GM13976 (cell line): ENCODE measurements around the gene MAP1A.

Experiments
- DNase-seq: peaks from one replicate; pipeline ENCODE4 v3.0.0; 2012; ENCODE audit warnings: low spot score
- in situ Hi-C: fragments of 300-500 bp; cut with MboI; formaldehyde crosslinking; loops from one replicate; pipeline ENCODE4 v1.12.0; 2022; ENCODE audit warnings: low sequenced_read_pairs, mixed read lengths, inconsistent platforms; ENCODE audit not compliant: unreplicated experiment
- TF ChIP-seq, protein P1 (sequence below): IDR thresholded peaks from 2 replicates; pipeline ENCODE4 v1.5.1; 2012; ENCODE audit warnings: borderline replicate concordance, mild to moderate bottlenecking; ENCODE audit not compliant: insufficient read depth; ENCODE audit errors: extremely low read depth, missing control alignments, control extremely low read depth

MAP1A gene

GRCh38 chr15:43517354-43518196 lies at the start of gene MAP1A:
Gene MAP1A (plus strand): TSS chr15:43517608. CDS start chr15:43521474, 3,866 bp downstream.
- DNase-seq = peak; percentile 28
- TF ChIP-seq, protein P1, sequence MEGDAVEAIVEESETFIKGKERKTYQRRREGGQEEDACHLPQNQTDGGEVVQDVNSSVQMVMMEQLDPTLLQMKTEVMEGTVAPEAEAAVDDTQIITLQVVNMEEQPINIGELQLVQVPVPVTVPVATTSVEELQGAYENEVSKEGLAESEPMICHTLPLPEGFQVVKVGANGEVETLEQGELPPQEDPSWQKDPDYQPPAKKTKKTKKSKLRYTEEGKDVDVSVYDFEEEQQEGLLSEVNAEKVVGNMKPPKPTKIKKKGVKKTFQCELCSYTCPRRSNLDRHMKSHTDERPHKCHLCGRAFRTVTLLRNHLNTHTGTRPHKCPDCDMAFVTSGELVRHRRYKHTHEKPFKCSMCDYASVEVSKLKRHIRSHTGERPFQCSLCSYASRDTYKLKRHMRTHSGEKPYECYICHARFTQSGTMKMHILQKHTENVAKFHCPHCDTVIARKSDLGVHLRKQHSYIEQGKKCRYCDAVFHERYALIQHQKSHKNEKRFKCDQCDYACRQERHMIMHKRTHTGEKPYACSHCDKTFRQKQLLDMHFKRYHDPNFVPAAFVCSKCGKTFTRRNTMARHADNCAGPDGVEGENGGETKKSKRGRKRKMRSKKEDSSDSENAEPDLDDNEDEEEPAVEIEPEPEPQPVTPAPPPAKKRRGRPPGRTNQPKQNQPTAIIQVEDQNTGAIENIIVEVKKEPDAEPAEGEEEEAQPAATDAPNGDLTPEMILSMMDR = no peak
- in situ Hi-C loops = no loop called here

DNA sequence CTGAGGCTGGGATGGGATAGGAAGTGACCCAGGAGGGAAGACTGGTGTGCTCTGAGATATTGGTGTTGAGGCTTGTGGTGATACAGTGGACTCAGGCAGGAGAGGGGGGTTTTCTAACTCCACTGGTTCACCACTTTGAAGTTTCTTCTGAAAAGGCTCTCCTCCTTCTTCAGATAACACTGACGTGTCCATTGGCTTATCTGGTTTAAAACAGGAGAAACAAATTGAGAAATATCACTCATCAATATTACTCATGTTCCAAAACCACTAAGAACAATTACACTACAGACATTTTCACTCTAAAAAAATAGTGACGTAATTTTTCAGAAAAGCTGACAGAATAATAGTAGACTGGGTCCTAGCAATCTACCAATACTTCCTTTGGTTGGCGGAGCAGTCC lies 47.5 kb upstream of the MAP1A start:
- TF ChIP-seq, protein P1 = no peak
- no peak for DNase-seq
- in situ Hi-C loops = no loop called here

DNA sequence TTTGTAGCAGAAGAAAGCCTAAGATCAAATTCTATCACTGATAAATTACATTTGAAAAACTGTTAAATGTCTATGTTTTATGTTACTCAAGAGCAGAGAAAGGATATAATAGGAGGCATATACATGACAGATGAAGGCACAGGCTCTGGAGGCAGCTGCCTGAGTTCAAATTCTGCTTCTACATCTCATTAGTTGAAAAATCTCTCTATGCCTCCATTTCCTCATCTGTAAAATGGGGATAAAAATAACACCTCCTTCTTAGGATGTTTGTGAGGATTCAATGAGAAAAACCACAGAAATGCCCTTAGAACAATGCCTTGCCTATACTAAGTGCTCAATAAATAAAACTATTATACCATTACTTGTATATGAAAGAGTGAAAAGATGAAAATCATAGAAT lies 45.4 kb upstream of the MAP1A start:
- DNase-seq = no peak
- TF ChIP-seq, protein P1 = no peak
- in situ Hi-C loops = no loop called here

DNA sequence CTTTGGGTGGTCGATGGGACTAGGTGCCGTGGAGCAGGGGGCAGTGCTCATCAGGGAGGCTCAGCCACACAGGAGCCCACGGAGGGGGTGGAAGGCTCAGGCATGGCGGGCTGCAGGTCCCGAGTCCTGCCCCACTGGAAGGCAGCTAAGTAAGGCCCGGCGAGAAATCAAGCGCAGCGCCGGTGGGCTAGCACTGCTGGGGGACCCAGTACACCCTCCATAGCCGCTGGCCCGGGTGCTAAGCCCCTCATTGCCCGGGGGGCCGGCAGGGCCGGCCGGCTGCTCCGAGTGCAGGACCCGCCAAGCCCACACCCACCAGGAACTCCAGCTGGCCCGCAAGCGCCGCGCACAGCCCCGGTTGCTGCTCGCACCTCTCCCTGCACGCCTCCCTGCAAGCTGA lies 43.5 kb upstream of the MAP1A start:
- in situ Hi-C loops = no loop called here
- TF ChIP-seq, protein P1 = no peak
- no peak for DNase-seq

GRCh38 chr15:43483297-43484128 lies 33.9 kb upstream of the MAP1A start:
- TF ChIP-seq, protein P1 = peak; percentile 8
- no peak for DNase-seq
- in situ Hi-C loops = no loop called here

- TF ChIP-seq, protein P1 = no peak
- DNase-seq = no peak
- in situ Hi-C loops = no loop called here
These were observed 33.0 kb upstream of the MAP1A start for GRCh38 chr15:43484455-43484854.
